GM18867 (cell line): ENCODE data around the gene ST6GALNAC6.
"Not testable (repeated sequence)": the region's sequence is repeated elsewhere in the genome, so short reads cannot be mapped to it uniquely, and the experiment has no call there.

Source experiments
- ATAC-seq: cut with Tn5 transposase; IDR thresholded peaks from one replicate; pipeline ENCODE4 v1.9.1; 2021; ENCODE audit warnings: mild to moderate bottlenecking, moderate library complexity; ENCODE audit not compliant: unreplicated experiment

Gene ST6GALNAC6

DNA sequence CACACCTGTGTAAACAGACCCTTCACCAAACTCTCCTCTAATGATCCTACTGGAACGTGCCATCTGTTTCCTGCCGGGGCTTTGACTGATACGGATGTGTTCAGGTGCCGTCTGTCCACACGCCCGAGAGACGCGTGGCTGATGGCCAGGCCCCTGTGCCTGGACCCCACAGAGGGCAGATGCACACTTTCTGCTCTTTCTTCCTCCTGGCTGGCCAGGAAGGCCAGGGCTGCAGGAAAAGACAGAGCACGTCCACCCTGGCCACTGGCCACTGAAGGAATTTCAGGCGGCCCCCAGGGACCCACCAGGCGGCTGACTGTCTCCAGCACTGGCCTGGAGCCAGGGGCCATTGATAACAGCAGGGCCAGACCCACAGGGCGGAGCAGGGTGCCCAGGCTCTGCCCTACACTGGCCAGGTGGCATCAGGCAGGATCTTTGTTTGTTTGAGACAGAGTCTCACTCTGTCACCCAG, 41.3 kb downstream of the ST6GALNAC6 start:
- ATAC-seq = no peak

GRCh38 chr9:127857278-127857677, 42.1 kb downstream of the ST6GALNAC6 start:
- ATAC-seq = no peak

DNA sequence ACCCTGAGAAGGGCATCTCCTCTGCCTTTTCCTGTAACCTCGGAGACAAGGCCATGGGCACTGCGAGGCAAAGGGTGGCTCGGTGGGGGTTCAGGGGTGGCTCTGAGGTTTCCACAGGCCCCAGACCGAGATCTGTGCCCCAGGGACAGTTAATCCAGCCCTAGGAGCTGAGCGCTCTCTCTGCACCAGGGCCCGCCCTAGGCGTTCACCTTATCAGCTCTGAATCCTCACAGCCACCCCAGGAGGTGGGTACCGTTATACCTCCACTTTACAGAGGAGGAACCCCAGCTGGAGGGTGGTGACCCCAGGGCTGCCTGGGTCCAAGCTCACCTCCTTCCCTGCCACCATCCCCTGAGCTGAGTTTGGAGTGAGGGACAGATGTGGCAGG, 42.7 kb downstream of the ST6GALNAC6 start:
- no peak for ATAC-seq

DNA sequence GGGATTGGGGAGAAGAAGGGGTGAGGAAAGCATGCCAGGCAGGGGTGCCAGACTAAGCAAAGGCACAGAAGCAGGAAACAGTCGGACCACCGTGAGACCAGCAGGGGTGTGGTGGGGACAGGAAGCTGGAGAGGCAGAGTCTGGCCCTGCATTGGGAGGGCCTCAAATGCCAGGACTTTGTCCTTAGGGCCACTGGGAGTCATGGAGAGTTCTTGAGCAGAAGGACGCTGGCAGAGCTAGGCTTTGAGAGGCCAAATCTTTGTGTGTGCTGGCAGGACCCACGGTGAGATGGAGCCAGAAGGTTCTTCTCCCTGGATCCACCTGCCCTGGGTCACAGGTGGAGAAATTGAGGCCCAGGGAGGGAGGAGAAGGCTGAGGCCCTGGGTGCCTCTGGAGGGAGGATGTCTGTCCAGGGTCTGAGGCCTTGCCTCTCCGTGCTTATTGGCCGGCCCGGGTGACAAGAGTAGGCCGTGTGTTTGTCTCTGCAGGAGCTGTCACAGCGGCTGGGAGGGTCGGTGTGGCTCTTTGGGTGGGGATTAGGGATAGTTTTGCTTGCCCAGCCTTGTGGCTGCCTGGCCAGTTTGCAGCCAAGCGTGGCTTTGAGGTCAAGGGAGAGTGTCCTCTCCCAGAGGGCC, 43.2 kb downstream of the ST6GALNAC6 start:
- no peak for ATAC-seq

GRCh38 chr9:127855522-127855921, 43.9 kb downstream of the ST6GALNAC6 start:
- no peak for ATAC-seq

DNA sequence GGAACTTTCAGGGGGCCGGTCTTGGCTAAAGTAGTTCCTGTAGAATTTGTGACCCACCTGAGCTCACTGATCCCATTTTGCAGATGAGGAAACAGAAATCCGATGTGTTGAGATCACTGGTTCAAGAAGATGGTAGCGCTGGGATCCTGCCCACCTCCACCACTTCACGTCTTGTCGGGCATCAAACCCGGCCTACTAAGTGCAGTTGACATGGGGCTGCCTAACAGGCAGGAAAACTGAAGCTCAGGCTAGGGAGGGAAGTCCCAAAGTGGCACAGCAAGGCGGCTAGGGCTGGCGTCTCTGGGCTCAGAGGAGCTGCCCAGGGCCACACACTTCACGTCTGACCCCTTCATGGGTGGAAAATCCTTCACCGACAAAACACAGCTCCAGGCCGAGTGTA, 44.4 kb downstream of the ST6GALNAC6 start:
- no peak for ATAC-seq

DNA sequence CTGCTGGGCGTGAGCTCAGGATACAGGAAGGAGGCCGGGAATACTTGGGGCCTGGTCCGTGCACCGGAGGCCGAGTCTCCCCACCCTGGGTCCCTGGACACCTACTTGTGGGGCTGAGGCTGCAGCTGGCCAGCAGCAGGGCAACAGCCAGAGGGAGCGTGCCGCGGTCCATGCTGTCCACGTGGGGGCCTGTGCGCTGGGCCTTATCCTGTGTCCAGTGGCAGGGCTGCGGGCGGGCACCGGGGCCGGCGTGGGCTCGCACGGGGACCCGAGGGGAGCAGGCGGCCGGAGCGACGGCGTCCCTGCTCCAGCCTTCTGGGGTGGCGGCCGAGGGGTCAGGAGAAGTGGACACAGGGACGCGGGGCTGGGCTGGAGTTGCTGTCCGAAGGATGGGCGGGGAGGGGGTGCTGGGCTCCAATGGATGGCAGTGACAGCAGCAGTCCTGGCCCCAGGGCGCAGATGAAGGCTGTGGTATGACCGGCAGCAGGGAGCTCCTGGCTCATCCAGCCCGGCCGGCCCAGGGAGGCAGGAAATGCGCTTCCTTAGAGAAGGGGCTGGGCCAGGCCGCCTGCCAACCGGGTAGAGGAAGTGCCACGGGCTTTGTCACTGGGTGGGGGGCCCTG, 45.1 kb downstream of the ST6GALNAC6 start, which contains the start of gene ENG:
Gene ENG, minus strand, starts transcription at position 475 of the 623 bp plus-strand sequence. Its CDS starts 303 bp downstream, at position 172.
- ATAC-seq = no peak

DNA sequence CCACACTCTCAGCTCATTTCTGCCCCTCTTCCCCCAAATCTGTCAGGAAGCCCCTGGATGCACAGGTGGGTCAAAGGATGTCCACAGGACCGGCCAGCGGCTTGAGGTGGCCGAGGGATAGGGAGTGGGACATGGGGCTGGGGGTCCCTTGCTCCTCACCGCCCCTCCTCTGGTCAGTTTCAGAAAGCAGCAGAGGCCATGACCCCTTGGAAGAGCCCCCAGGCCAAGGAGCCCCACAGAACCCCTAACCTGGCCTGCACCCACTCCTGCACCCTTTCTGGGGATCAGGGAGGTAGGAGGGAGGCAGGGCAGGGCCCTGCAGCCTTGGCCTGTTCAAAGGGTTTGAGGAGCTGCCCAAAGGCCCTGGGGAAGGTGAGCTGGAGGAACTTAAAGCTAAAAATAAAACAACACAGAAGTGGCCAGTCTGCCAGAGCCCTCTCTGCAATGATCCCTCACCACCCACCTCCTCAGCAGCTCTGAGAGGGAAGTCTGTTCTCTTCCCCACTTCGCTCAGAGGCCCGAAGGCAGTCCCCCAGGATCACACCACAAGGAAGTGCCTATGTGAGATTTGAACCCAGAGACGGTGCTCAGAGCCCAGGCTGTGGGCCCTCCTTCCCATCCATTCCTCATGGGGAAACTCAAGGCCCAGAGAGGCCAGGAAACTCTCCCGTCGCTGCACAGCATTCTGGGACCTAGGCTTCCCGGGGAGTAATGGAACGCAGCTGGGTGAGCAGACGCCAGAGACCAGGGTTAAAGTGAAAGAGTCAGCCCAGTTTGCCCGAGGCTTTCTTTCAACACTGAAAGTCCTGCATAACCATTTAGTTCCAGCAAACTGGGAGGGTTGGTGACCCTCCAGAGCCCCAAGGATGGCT, 45.9 kb downstream of the ST6GALNAC6 start:
- ATAC-seq = no peak

- no peak for ATAC-seq
These were observed 46.6 kb downstream of the ST6GALNAC6 start for GRCh38 chr9:127852829-127853228.

DNA sequence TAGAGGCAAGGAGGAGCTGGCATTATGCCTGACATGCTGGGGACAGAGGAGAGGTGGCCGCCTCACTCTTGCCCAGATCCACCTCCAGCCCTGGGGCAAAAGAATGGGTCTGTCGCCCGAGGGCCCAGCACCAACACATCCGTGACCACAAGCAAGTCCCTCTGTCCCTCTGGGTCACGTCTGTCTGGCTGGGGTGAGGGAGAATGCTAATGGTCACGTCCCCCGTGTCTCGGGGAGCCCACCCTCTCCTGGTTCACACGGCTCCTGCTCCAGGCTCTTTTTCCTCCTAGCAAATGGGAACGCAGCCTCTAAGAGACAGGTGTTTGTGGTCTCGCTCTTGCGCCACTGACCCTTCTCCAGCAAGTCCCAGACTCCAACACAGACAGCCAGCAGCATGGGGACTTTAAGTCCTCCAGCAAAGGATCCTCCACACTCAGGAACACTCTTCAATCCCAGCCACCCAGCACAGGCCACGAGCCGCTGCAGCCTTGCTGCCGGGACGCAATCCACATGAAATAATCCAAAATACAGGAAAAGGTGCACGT, 49.0 kb downstream of the ST6GALNAC6 start:
- ATAC-seq = no peak

DNA sequence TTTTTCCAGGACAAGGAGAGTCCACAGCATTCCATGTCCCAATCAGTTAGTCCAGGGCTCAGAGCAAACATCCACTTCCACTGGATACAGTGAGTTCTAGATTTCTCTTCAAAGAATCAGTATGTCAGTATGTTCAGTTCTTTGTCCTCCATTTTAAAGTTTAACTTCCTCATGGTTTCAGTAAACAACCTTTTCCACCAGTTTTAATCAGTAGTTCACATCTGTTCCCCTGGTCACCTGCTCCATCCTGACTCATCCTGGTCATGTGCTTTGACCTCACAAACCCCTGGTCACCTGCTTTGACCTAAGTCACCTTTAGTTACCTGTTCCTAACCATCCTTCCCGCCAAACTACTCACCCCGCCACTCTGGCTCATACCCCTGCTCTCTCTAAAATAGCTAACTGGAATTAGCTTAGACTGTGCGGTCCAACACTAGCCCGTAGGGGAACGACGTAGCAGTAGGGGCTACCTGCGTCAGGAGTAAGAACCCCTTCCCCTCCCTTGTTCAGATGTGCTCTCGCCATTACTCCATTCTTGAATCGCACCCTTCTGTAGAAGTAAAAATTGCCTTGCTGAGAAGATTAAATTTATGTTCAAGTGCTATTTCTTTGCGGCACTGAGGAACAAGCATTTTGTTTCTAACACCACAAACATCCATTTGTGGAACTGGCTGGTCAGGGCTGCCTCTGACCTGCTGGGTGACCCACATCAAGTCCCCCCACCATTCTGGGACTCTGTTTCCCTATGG, 50.5 kb downstream of the ST6GALNAC6 start:
- ATAC-seq = no peak

GRCh38 chr9:127847833-127848755, 51.3 kb downstream of the ST6GALNAC6 start:
- no peak for ATAC-seq

GRCh38 chr9:127847178-127847510, 52.3 kb downstream of the ST6GALNAC6 start:
- ATAC-seq = no peak

DNA sequence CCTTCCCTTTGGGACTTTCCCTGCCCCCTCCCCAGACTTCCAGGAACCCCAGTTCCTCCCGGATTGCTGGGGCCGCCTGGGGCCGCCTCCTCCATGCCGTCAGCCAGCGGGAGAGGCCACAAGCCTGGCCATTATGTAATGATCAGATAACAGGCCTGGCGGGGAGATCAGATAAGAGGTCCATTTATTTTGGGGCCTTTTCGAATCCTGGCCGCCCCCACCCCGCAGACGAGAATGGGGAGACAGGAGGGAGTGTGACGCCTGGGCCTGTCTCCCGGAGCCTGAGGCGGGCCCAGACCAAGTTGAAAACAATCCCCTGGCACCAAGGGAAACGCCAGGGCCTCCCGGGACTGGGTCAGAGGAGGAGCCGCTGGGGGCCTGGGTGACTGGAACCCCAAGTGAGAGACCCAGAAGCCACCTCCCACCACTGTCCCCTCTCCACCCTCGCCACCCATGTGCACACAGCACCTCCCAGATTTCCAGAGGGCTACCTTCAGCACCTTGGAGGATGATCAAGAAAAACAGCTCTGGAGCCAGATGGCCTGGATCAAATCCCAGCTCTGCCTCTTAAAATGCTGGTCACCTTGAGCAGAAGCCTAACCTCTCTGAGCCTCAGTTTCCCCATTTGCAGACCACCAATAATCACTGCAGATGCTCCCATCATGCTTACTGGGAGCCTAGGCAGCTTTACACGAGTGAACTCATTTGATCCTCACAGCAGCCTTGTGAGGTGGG, 52.8 kb downstream of the ST6GALNAC6 start:
- ATAC-seq = no peak

DNA sequence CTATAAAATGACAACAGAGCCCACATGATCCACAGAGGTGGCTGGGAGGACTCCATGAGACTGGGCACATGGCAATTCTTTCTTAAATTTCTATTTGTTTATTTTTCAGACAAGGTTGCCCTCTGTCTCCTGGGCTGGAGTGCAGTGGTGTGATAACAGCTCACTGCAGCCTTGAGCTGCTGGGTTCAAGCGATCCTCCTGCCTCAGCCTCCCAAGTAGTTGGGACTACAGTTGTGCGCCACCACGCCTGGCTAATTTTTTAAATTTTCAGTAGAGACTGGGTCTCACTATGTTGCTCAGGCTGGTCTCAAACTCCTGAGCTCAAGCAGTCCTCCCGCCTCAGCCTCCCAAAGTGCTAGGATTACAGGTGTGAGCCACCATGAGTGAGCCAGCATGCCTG, 53.8 kb downstream of the ST6GALNAC6 start:
- ATAC-seq = not testable (repeated sequence)

GRCh38 chr9:127844821-127845359, 54.5 kb downstream of the ST6GALNAC6 start:
- ATAC-seq = no peak

GRCh38 chr9:127841087-127841835, 58.1 kb downstream of the ST6GALNAC6 start:
- no peak for ATAC-seq
